GM21529 (cell line): ENCODE measurements around the gene ERICH2.

Experiments used
- ATAC-seq: cut with Tn5 transposase; IDR thresholded peaks from one replicate; pipeline ENCODE4 v1.9.1; 2021; ENCODE audit not compliant: unreplicated experiment

The ERICH2 gene

DNA sequence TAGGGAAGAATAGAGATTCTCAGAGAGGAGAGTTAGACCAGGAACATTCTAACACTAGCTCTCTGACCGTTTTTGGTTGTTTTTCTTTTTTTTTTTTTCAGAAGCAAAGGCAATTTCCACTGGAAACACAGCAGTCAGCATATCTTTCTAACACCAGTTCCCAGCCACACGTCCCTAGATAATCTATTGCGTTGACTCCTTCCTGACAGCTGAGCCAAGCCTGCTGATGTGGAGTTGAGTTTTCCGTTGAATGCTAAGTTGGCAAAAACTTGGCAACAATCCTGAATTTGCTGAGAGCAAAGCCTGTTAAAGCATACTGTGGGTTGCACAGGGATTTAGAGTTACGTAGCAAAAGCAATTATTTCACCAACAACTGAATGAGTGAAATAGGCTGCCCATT lies 65.8 kb downstream of the ERICH2 start:
- ATAC-seq = no peak

DNA sequence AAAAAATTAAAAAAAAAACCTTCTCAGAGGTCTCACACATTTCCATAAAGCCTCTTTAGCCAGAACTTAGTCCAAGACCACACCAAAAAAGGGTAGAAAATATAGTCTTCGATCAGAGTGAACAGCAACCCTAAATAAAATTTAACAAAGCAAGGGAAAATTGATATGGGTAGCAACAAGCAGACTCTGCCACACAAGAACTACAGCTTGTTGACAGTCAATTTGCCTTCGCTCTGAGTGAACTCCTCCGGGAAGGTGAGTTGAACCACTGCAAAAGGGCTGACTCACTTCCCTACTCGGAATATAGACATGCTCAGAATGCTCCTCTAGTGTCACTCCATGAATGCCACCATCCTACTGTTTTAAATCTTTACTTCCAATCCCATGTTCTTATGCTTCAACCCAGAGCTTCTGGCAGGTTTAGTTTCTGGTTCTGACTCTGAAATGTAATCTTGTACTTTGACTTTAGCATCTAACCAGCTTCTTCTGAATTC lies 70.6 kb downstream of the ERICH2 start:
- no peak for ATAC-seq

DNA sequence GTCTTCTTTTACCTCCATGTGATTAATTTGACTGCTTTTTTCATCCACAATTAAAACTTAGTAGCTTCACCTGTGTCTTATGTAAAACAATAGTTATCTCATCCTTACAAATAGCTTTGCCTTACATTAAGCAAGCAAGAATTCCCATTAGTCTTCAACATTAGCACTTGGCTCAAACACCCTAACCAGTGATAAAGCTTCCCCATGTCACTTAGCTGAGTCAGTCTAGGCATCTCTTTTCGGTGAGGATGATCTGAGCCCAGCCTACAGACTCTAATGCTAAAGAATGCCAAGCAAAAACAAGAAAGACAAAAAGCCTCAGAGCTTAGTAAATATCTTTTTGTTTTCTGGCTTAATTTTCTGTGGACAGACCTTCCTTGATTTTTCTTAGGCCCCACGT lies 72.6 kb downstream of the ERICH2 start:
- ATAC-seq = no peak

DNA sequence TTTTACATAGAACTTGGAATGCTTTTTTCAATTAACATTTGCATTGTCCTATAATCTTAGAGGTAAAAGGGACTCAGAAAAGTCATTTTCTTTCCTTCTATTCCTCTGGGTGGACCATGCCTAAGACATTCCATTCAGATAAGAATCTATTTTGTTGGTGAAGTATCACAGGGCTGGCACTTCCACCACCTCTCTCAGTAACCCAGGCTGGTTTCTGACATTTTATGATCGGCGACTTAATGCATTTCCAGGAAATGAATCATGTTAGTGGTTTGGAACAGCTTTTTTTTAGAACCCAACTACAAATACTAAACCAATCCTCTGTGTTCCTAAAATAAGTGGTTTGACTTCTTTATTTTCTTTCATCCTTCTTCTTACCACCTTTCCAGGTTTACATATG lies 73.5 kb downstream of the ERICH2 start:
- ATAC-seq = no peak

DNA sequence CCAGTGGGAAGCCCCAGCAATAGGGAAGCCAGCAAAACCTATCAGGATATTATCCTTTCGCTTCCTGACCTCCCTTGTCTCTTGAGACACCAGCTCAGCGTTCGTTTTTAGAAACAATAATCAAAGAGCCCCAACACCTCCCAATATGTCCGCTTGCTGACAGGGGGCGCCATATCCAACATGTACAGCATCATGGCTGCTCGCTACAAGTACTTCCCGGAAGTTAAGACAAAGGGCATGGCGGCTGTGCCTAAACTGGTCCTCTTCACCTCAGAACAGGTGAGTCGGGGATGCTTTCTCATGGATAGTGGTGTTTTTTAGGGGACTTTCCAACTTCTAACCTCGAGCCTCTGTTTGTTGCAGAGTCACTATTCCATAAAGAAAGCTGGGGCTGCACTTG lies 75.2 kb downstream of the ERICH2 start:
- ATAC-seq = no peak

DNA sequence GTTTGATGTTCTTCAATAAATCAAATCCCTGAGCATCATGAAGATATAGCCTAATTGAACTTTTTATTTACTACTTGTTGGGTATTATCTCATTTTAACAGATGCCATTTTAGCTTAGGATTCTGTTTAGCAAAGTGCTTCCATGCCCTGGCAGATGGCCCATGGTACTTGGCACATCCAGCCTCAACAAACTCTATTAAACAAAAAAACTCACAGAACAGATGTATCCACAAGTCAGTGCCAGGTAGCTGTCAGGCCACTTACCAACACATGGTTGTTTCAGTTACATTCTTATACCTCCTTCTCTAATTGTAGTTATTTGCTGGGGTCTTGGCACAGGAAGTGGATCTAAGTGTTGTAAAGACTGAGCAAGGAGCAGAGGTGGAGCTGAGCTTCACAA lies 76.1 kb downstream of the ERICH2 start:
- ATAC-seq = no peak

DNA sequence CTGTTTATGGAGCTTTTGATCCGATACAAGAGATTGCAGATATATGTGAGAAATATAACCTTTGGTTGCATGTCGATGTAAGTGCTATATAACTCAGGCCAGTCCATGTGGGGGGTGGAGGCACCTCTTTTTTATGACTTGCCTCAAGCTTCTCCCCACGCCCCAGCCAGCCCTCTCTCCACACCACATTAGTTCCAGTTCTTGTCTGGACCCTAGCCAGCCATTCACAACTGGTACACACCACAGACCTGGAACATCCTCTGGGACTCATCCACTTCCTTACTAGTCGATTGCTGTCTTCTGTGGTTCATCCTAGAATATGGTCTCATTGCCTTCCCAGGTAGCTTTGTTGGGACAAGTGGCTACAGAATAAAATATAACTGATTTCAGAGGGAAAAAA lies 77.5 kb downstream of the ERICH2 start:
- no peak for ATAC-seq
